OCI-LY1 (cell line): ENCODE data around the gene TNFRSF14.
"Not testable (repeated sequence)": the region's sequence is repeated elsewhere in the genome, so short reads cannot be mapped to it uniquely, and the experiment has no call there.

ENCODE experiments used
- H2AFZ ChIP-seq: fragments of 200-600 bp; sonication (generic), shearing (Covaris generic); 2 replicates; pipeline ENCODE4 v1.6.0; 2014; ENCODE audit warnings: antibody characterized with exemption, mild to moderate bottlenecking, low read length
- H3F3A ChIP-seq: fragments of 200-600 bp; sonication (generic), shearing (Covaris generic); 2 replicates; pipeline ENCODE4 v1.6.0; 2014; ENCODE audit warnings: mild to moderate bottlenecking, antibody characterized with exemption, low read length, moderate library complexity; ENCODE audit not compliant: insufficient read depth
- H3K27ac ChIP-seq: fragments of 200-600 bp; sonication (generic); 2 replicates; pipeline ENCODE4 v1.5.1; 2014; ENCODE audit warnings: low read length, mixed run types, mild to moderate bottlenecking, low read depth; ENCODE audit not compliant: poor library complexity, severe bottlenecking
- H3K27me3 ChIP-seq: fragments of 200-600 bp; sonication (generic); 2 replicates; pipeline ENCODE4 v1.6.0; 2014; ENCODE audit warnings: antibody characterized with exemption, mild to moderate bottlenecking, low read length, moderate library complexity; ENCODE audit not compliant: insufficient read depth
- H3K36me3 ChIP-seq: fragments of 200-600 bp; sonication (generic); 2 replicates; pipeline ENCODE4 v1.6.1; 2014; ENCODE audit warnings: mild to moderate bottlenecking, antibody characterized with exemption, low read length, moderate library complexity, mixed read lengths; ENCODE audit not compliant: insufficient read depth
- H3K4me1 ChIP-seq: fragments of 200-600 bp; sonication (generic); 2 replicates; pipeline ENCODE4 v1.5.1; 2014; ENCODE audit warnings: mild to moderate bottlenecking, low read length, moderate library complexity; ENCODE audit not compliant: insufficient read depth, severe bottlenecking
- H3K4me2 ChIP-seq: fragments of 200-600 bp; sonication (generic), shearing (Covaris generic); 2 replicates; pipeline ENCODE4 v1.6.1; 2014; ENCODE audit warnings: low read length
- H3K4me3 ChIP-seq: fragments of 200-600 bp; sonication (generic); 2 replicates; pipeline ENCODE4 v1.5.1; 2014; ENCODE audit warnings: low read length, low read depth, mild to moderate bottlenecking, mixed read lengths; ENCODE audit not compliant: poor library complexity, severe bottlenecking
- H3K79me2 ChIP-seq: fragments of 200-600 bp; shearing (Covaris generic); 2 replicates; pipeline ENCODE4 v1.6.1; 2016; ENCODE audit warnings: mixed run types, low read length, mixed read lengths; ENCODE audit not compliant: insufficient read depth
- H3K9ac ChIP-seq: fragments of 200-600 bp; sonication (generic), shearing (Covaris generic); 2 replicates; pipeline ENCODE4 v1.6.1; 2014; ENCODE audit warnings: mild to moderate bottlenecking, low read length, mixed read lengths
- H3K9me2 ChIP-seq: fragments of 200-600 bp; sonication (generic), shearing (Covaris generic); 2 replicates; pipeline ENCODE4 v1.6.1; 2014; ENCODE audit warnings: low read depth, mild to moderate bottlenecking, low read length, mixed read lengths
- H3K9me3 ChIP-seq: fragments of 200-600 bp; shearing (Covaris generic); 2 replicates; pipeline ENCODE4 v1.6.1; 2014; ENCODE audit warnings: low read length, mixed read lengths
- H4K20me1 ChIP-seq: fragments of 200-600 bp; sonication (generic), shearing (Covaris generic); 2 replicates; pipeline ENCODE4 v1.6.0; 2016; ENCODE audit warnings: mild to moderate bottlenecking, low read length; ENCODE audit not compliant: insufficient read depth
- CTCF ChIP-seq: fragments of 200-600 bp; sonication (generic), shearing (Covaris generic); IDR thresholded peaks from 2 replicates; pipeline ENCODE4 v1.5.1; 2017; ENCODE audit warnings: mild to moderate bottlenecking, antibody characterized with exemption, low read length, moderate library complexity, mixed read lengths
- EZH2 ChIP-seq: fragments of 200-600 bp; sonication (generic), shearing (Covaris generic); IDR thresholded peaks from 2 replicates; pipeline ENCODE4 v1.8.0; 2017; ENCODE audit warnings: borderline replicate concordance, mixed run types, mild to moderate bottlenecking, antibody characterized with exemption, low read length, moderate library complexity, mixed read lengths

The TNFRSF14 gene

GRCh38 chr1:2567083-2567679, 11.0 kb downstream of the TNFRSF14 start:
- Histone ChIP-seq H3K79me2 (no peaks in the 10 kb centered on the region), H3K27me3 (no peaks in the 10 kb centered on the region; the same call in 1 of the 2 replicates), H3K36me3 (no peaks in the 10 kb centered on the region), H2AFZ (no peak overlapping the region), H4K20me1 (no peaks in the 10 kb centered on the region), H3K9me3 (no peaks in the 10 kb centered on the region), H3K9ac (no peak overlapping the region), H3K4me2 (no peak overlapping the region), H3K27ac (no peak overlapping the region), H3K4me3 (no peak overlapping the region), H3K4me1 (no peaks in the 10 kb centered on the region), H3K9me2 (no peaks in the 10 kb centered on the region), H3F3A (no peaks in the 10 kb centered on the region)
- TF ChIP-seq EZH2 (no peak), CTCF (no peak)

- not testable (repeated sequence) for H3K27ac ChIP-seq, H3K9ac ChIP-seq, H3F3A ChIP-seq, H3K4me1 ChIP-seq, H3K9me3 ChIP-seq, H3K4me3 ChIP-seq, H3K27me3 ChIP-seq, H3K36me3 ChIP-seq, H3K79me2 ChIP-seq, H3K9me2 ChIP-seq, H3K4me2 ChIP-seq, H4K20me1 ChIP-seq, H2AFZ ChIP-seq
These were observed 12.1 kb downstream of the TNFRSF14 start for GRCh38 chr1:2568187-2568816.

- Histone ChIP-seq H3K27me3 (peaks cover 5% of the 10 kb centered on the region; the same call in 1 of the 2 replicates), H3K9ac (no peak overlapping the region)
These were observed 12.9 kb downstream of the TNFRSF14 start for GRCh38 chr1:2569060-2569459.

GRCh38 chr1:2569703-2570102, 13.5 kb downstream of the TNFRSF14 start:
- H4K20me1 ChIP-seq, H3K4me1 ChIP-seq, H3K27me3 ChIP-seq, H3K4me3 ChIP-seq, H3K36me3 ChIP-seq, H3K9me2 ChIP-seq, H3K27ac ChIP-seq, H2AFZ ChIP-seq, H3K9me3 ChIP-seq, H3K79me2 ChIP-seq, H3K4me2 ChIP-seq, H3F3A ChIP-seq, H3K9ac ChIP-seq: not testable (repeated sequence)

More at GRCh38 chr1:2569060-2569459, 12.9 kb downstream of the TNFRSF14 start:
- H3K4me3 ChIP-seq = no peak overlapping the region
- H2AFZ ChIP-seq = no peak overlapping the region
- H3K9me3 ChIP-seq = no peaks in the 10 kb centered on the region
- no peaks in the 10 kb centered on the region for H3K9me2 ChIP-seq
- H3K27ac ChIP-seq = no peak overlapping the region
- H3K79me2 ChIP-seq = no peaks in the 10 kb centered on the region
- no peaks in the 10 kb centered on the region for H3K4me1 ChIP-seq
- no peaks in the 10 kb centered on the region for H4K20me1 ChIP-seq
- H3K4me2 ChIP-seq = no peak overlapping the region
- H3F3A ChIP-seq = no peaks in the 10 kb centered on the region
- H3K36me3 ChIP-seq = no peaks in the 10 kb centered on the region
- no peak for TF ChIP-seq EZH2
- TF ChIP-seq CTCF = no peak
